HL-60/S4 treated with phorbol 12-myristate 13-acetate at 8.2 ng/mL for 4 days and 3 days (cell line): ENCODE measurements around the gene CXCL17.

Experiments
- in situ Hi-C: fragments of 300-500 bp; cut with MboI; formaldehyde crosslinking; loops from 2 replicates; pipeline ENCODE4 v1.15.0; 2022; ENCODE audit warnings: low sequenced_read_pairs

The CXCL17 gene

DNA sequence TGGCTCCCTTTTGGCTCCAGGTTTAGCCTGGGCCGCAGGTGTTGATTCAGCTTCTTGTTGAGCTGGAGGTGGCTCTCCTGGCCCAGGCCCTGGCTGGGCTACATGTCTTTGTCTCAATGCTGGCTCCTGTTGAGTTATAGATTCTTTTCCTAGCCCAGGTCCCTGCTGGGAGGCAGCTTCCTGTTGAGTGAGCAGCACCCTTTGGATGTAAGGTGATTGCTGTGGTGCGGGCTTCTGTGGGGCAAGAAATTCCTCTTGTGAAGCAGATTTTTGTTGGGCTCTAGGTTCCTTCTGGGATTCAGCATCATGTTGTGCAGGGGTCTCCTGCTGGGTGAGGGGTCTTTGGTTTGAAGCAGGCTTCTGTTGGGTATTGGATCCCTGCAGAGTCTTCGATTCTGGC, 16.1 kb downstream of the CXCL17 start:
- in situ Hi-C loops = no loop called here

DNA sequence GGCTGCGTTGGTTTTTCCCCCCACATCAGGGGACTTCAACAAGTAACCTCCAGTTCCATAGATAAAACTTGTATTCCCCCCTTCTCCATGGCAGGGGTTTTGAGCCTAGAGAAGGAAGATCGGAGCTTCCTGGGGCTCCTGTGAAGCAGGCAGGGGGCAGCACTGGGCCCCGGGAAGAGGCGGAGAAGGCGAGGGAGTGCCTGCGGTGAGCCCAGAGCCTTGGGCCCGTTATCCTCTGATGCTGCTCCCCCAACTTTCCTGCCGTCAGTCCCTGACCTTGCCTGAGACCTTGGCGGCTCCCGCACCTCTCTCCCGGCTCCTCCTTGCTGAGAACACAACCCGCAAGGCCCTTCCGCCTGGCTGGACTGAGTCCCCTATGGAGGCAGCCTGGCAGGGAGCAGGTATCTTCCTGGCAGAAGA, 18.0 kb downstream of the CXCL17 start:
- in situ Hi-C loops = no loop called here

DNA sequence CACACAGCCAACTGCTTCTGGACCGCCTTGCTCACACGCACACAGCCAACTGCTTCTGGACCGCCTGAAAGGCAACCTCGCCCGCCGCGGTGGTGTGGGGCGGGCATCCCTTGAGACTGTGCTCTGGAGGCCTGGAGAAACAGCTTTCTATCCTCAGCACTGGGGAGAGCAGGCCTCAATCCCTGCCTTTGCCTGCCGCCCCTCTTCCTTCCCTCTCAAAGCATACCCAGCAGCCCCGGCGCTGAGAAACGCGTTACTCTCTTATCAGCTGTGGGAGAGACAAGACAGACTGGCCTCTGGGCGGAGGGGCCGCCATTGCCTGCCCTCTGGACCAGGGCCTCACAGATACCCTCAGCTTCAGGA, 18.4 kb downstream of the CXCL17 start:
- in situ Hi-C loops = no loop called here

DNA sequence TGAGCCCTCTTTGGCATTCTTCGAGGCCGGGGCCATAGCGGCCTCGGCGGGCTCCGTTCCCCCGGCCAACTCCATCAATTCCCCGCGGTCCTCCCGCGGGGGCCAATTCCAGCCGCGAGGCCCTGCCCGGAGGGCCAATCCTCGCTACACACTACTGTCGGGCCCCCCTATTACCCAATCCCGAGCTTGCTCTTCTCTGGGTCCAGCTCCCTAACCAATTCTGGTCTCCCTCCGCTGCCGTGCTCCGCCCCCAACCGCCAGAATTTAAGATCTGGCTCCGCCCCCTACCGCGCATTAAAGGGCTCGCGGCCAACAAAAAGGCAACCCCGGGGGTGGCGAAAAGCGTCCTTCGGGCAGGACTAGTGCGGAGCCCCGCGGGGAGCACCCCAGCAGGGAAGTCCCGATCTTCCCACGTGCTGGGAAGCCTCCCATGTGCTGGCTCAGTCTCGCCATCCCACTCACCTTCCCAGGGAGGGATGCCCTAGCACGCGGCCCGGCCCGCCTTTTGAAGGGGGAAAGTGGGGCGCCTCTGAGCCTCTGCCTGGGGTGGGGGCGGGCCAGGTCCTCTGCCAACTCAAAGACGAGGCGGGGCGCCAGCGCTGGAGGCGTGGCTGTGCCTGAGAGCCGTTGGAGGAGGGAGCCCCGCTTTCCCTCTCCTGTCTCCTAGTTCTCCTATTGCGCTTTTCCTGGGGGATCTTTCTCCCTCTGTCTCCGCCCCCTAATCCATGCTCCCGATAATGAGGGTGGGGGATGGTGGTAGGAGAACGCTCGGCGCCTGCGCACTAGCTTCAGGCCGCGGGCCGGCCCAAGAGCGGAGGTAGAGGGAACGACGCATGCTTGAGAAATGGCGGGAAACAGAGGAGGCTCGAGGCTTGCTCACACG, 19.0 kb downstream of the CXCL17 start:
- in situ Hi-C loops = no loop called here

DNA sequence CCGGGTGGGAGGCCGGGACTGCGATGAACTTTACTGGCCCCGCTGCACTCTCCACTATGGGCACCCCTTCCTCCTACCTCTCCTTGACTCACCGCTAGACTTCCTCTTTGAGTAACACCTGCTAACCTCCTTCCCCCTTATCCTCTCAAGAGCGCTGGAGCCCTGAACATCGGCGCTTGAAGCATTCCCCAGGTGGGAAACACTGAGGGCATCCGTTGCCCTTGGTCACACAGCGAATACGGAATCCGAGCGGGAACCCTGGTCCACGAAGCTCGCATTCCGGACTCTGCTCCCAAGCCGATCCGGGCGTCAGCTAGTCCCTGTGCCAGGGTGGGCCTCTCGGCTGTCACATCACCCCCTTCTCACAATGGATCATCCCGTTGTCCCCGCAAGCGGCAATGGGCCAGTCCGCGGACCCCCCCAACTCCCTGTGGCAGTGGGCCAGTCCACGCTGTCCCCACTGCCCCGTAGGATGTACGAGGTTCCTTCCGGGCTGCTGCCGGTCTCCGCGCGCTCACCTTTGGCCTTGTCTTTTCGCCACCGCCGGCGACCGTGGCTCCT, 19.8 kb downstream of the CXCL17 start:
- in situ Hi-C loops = no loop called here

DNA sequence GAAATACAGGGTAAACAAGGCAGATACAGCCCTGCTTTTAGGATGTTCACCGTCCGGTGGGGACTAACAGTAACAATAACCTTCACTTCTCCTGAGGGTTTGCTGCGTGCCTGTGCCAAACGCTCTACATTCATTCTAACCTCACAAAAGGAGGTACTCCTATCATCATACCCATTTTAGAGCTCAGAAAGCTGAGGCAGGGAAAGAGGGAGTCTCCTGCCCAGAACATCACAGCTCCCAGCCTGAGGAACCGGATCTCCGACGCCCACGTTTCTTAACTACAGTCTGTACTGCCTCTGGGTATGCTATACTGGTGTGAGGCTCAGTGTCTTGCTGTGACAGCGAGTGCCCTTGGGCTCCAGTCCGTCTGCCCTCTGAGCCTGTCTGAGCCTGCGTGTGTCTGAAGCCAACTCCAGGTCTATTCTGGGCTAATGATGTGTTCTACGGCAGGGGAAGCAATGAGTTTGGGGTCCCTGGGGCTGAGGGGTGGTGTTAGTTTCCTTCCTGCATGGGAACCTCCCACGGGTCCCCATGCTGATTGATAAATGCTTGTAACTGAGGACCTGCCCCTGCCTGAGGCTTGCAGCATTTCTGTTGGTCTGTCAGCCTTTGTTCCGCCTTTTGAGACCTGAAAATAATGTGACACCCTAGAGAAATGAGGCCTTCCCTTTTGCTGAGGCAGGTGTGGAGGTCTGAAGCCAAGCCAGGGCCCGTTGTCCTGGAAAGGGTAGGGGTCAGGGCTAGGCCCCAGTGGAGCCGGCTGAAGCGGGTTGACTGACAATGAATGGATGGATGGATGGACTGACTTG, 20.4 kb downstream of the CXCL17 start:
- in situ Hi-C loops = no loop called here

DNA sequence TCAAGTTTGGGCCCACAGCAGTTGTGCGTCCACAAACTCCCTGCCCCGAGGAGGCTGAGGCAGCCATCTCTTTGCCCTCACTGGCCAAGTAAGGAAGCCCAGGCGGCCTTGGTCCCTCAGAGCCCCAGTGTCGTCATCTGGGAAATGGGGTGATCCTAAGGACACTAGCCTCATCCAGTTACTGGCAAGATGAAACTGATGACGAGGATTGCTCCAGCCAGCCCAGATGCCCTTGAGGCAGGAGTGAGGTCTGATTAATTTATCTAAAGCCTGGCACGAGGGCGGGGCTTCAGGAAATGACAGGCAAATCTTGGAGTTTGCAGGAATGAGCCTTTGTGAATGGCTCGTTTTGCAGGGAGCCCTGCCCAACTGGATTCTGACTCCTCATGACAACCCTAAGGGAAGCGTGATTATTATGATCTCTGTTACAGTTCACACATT, 21.1 kb downstream of the CXCL17 start:
- in situ Hi-C loops = no loop called here

DNA sequence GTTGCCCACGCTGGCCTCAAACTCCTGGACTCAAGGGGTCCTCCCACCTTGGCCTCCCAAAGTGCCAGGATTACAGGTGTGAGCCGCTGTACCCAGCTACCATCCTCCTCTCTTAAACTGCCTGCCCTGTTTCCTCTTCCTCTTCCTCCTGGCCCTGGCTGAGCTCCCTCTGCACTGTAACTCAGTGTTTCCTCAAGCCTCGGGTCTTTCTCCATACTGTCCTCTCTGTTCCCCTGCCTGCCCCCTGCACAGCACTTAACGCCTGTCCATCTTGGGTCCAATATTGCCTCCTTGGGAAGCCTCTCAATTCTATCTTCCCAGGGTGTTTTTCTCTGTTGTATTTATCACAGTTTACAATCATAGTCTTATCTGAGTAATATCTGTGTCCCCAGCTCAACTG, 21.6 kb downstream of the CXCL17 start:
- in situ Hi-C loops = no loop called here

DNA sequence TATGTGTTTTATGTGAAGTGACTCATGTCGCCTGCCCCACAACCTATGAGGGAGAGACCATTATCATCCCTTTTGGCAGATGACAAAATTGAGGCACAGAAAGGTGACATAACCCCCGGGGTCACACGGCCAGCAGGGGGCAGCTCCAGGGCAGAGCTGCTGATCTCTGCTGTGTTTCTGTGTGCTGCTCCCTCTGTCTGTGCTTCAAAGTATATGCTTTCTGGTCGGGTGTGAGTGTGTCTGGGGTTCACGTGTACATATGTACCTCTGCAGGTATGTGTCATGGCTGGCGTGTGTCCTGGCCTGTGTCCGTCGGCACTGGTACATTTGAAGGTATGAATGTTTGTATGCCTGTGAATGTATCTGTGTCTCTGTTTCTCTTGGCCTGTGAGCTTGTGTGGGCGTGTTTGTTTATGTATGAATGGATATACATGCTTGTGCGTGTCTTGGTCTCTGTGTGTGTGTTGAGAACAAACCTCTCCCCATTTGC, 22.6 kb downstream of the CXCL17 start:
- in situ Hi-C loops = no loop called here

DNA sequence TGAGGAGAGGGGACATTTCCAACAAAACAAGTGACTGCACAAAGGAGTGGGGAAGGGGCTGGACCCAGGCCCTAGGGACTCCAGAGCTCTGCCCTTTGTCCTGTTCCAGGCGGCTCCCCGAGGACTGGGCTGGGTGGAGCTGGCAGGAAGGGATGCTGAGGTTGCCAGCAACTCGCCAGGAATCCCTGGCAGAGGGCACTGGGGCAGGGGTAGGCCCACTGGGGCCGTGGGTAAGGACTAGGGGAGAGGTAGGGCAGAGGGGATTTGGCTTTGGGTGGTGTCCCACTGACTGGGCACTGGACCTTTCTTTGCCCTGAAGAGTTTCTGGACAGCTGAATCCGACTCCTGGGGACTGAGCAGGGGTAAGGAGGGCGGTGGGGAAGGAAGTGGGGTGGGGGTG, 23.4 kb downstream of the CXCL17 start:
- in situ Hi-C loops = no loop called here

DNA sequence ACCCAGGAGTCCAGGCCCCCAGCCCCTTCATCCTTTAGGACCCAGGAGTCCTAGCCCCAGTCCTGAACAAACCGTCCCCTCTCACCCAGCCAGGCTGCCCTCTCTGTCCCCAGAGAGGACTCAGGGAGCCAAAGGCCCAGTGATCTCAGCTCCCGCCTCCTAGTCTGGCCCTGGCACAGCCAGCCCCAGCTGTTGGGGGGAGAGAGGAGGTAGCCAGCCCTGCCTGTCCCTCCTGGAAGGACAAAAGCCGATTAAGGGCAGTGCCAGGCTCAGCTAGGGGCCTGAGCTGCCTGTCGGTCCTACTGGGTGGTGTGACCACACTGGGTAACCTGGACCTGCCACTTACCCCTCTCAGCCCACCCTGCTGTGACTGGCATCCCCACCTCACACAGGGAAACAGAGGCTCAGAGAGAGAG, 30.1 kb downstream of the CXCL17 start:
- in situ Hi-C loops = no loop called here

DNA sequence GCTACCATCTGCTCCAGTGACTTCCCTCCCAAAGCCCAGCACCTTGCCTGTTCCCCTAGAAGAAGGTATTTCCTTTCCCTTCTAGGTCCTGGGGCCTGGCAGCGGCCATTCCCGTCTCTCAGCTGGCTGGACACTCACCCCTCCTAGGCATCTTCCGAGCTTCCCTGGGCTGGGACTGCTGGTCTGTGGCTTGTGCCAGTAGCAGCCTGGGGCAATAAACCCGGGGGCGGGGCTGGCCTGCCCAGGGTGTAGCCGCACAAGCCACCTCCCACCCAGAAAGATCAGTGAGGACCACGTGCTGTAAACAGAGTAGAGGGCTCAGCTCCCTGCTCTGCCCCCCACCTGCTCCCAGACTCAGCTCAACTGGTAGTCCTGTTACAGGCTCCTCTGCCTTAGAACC, 30.5 kb downstream of the CXCL17 start:
- in situ Hi-C loops = no loop called here

DNA sequence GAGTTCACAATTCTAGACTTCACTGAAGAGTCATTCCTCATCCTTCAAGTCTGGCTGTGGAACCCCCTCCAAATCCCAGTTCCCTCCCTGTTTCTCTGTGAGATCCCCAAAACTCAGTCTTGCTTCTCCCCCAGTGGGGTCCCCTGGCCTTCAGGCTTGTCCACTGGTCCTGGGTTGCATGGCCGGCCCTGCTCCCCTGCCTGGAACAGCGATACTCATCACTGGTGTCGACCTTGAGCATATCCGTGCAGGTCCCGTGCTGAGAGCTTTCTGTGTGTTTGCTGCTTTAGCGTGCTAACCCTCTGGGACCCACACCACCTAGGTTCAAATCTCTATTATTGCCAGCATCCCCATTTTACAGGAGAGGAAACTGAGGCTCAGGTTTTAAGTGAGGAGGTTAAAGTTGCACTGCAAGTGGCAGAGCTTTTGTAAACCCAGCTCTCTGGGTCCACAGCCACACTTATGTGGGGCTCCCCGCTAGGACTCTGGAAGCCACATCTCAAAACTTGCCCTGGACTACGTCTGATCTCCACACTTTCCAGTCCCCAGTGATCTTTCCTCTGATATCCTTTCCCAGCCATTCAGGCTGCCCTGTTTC, 31.1 kb downstream of the CXCL17 start:
- in situ Hi-C loops = no loop called here

DNA sequence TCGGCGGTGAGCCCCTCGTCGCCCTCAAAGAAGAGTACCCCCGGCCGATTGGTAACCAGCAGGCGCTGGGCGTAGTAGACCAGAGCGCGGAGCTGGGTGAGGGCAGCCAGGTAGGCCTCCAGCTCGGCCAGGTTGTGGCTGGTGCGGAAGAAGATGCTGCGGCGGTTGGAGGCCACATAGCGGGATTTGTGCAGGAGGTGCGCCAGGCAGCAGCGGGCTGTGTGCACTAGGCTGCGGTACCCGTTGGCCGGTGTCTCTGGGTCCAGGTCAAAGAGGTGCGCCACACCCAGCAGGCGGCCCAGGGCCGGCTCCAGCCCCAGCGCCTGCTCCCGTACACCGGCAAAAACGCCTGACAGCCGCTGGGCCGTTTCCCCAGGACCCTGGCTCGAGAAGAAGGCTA, 32.4 kb downstream of the CXCL17 start:
- in situ Hi-C loops = no loop called here

DNA sequence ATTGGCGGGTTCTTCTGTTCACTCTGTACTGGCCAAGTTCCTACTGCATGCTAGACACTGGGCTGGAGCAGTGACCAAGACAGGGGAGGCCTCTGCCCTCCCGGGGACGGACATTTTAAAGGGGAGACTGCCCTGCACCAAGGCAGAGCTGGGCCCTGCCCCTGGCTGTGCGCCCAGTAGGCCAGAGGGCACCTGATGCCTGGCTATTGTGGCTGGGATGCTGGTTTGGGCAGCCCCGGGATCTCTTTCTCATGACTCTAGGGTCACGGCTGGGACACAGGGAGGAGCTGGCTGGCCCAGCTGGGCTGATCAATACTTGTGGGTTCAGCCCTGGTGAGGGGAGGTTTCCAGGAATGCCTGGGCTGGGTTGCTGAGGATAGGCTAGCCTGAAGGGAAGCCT, 33.3 kb downstream of the CXCL17 start:
- in situ Hi-C loops = no loop called here

DNA sequence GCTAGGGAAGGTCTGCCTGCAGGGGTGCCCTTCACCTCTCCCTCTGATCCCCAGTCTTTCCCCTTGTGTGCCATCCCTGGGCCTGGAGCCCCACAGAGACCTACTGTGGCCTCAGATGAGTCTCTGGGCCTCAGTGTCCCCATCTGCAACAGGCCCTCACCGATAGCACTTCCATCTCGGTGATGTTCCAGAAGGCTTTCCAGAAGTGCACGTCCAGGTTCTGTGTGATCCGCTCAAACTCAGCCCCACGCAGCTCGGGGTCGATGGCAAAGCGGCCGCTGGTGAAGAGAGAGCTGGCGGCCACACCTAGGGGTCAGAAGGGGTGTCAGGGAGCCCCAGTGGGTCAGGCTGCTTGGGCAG, 35.0 kb downstream of the CXCL17 start:
- in situ Hi-C loops = no loop called here

DNA sequence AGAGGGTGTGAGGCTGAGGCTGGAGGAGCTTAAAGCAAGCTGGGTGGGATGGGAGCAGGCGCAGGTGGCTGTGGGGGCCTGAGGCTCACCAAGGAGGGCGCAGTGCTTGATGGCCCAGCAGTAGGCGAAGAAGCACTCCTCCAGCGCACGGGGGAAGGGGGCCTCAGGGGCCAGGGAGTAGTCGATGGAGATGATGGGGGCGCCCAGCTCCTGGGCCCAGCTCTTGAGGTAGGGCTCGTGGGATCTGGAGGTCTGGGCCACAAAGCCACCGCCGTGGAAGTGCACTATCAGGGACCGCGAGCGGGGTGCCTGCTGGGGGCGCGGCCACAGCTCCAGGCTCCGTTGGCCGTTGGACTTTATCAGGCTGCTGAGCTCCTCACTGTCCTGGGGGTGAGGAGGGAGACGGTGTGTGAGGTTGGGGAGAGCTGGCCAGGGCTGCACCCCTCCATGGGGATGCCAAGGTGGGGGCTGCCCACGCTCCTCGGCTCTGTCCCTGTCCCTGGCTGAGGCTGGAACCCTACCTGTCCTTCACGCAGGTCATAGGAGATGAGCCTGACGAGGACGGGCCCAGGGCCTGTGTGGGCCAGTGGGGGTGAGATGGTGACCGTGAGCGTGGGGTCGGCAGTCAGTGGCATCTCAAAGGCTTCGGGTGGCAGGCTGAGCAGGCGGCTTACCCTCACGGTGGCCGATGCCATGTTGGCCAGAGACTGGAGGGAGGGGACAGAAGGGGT, 35.5 kb downstream of the CXCL17 start:
- in situ Hi-C loops = no loop called here

DNA sequence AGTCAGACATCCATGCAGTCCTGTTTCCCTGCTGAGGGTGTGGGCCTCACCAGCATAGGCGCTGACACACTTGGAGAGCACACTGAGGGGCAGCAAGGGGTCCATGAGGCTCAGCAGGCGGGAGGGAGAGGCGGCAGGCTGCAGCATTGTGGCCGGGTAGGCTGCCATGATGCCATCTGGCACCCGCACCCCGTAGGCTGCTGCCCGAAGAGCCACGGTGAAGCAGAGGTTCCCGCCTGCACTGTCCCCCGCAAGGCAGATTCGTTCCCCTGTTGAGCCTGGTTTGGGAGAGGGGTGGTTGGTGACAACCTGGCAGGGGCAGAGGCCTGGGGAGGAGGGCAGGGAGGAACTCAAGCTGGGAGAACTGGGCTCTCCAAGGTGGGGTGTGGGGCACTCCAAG, 36.6 kb downstream of the CXCL17 start:
- in situ Hi-C loops = no loop called here

DNA sequence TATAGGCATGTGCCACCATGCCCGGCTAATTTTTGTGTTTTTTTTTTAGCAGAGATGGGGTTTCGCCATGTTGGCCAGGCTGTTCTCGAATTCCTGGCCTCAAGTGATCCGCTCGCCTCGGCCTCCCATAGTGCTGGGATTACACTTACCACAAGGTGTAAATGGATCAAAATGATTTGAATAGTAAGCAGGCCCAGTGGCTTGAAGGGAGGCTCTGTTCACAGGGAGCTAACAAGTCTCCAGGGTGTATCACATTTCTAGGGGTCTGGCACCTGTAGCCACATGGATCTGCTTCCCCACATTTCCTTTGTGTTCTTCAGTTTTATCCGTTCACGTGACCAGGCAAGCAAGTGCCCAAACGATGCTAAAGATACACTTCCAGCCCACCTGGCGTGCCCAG, 39.2 kb downstream of the CXCL17 start:
- in situ Hi-C loops = no loop called here

DNA sequence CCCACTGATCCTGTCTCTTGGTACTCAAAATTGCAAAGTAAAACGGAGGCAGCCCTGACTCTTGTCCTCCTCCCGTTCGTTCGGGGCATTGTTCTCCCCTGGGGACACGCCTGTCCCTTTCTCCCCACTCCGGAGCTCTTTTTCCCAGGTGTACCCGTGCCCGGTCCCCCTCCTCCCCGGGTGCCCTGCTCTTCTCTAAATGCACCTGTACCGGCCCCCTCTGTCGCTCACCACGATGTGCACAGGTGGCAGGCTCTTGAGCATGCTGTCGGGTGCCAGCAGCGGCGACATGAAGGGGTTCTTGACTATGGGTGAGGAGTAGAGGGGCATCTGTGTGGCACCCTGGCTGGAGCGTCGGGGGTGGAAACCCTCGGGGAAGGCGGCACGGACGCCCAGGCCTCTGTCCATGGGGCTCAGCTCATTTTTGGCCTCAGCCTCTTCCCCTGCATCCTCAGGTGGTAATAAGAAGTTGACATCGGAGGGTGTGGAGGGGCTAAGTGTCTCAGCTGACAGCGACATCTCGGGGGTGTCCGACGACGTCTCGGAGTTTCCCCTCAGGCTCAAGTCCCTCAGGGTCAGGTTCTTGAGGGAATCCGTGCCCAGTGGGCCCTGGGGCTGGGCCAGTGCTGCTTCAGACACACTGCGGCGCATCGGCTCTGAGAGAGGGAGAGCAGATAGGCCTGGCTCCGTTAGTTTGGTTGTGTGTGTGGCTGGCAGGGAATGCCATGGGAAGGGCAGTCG, 40.2 kb downstream of the CXCL17 start:
- in situ Hi-C loops = no loop called here
